Activated T-cell treated with anti-CD3 and anti-CD28 coated beads for 48 hours (primary cell): ENCODE measurements around the gene CAPSL.
"Not testable (repeated sequence)": the region's sequence is repeated elsewhere in the genome, so short reads cannot be mapped to it uniquely, and the experiment has no call there.

ENCODE experiments used
- DNase-seq: peaks from one replicate; pipeline ENCODE4 v3.0.0-alpha.2; 2020; ENCODE audit warnings: low read depth

CAPSL gene

DNA sequence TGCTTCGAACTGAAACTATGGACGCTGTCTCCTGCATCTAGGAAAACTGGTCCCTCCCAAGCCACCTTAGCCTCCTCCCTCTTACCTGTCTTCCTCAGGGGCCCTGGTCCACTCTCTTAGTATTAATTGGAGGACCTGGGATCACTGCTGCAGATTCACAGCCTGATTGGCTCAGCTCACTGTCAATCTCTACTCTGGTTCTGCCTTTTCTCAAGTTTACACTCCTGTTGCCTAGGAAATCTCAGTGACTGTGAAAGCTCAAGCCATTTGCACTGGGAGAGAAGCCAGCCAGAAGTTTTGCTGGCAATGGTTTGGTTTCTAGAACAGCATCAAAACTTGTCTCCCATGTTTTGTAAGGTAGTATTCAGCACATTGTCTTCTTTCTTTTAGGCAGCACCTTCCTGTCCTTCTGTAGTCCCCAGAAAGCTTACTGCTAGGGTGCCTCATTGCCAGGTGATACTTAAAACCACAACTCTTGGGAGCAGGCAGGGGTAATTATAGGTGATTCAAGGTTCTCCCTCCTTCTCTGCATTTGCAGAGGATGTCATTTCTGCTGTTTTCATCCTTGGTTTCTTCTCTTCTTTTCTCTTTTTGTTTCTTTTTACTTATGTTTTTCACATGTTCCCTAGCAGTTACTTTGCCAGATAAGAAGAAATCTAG is at the start of gene CAPSL:
CAPSL (minus strand) TSS at position 55 of the 660 bp plus-strand sequence. CDS start 17,502 bp downstream, outside the sequence.
- no peak for DNase-seq

DNA sequence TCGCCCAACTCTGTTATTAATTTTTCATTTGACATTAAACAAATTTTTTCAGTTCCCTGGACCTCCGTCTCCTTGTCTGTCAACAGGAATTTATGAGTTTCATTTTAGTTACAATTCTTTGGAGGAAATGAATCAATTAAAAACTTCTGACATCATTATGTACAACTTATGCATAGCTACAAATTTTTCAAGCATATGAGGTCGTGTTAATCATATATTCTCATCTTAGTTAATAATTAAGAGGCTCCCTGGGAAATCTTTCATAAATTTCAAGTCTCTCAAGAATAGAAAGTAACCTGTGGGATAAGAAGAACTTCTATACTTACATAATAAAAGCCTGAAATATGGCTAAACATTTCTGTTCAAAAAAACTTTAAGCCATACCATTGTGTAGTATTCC is 49.4 kb upstream of the CAPSL start:
- DNase-seq = no peak

DNA sequence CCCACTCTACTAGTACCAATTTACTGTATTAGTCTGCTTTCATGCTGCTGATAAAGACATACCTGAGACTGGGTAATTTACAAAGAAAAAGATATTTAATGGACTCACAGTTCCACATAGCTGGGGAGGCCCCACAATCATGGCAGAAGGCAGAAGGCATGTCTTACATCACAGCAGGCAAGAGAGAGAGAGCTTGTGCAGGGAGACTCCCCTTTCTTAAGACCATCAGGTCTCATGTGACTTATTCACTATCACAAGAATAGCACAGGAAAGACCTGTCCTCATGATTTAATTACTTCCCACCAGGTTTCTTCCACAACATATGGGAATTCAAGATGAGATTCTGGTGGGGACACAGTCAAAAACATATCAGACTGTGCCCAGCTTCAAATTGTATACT is 41.3 kb upstream of the CAPSL start:
- DNase-seq = no peak

DNA sequence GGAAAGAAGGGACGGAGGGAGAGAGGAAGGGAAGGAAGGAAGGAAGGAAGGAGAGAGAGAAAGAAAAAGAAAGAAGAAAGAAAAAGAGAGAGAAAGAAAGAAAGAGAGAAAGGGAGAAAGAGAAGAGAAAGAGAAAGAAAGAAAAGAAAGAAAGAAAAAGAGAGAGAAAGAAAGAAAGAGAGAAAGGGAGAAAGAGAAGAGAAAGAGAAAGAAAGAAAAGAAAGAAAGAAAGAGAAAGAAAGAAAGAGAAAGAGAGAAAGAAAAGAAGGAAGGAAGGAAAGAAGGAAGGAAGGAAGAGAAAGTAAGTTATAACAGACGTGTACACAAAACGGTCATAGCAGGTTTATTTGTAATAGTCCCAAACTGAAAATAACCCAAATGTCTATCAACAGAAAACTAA is 38.4 kb upstream of the CAPSL start:
- not testable (repeated sequence) for DNase-seq

DNA sequence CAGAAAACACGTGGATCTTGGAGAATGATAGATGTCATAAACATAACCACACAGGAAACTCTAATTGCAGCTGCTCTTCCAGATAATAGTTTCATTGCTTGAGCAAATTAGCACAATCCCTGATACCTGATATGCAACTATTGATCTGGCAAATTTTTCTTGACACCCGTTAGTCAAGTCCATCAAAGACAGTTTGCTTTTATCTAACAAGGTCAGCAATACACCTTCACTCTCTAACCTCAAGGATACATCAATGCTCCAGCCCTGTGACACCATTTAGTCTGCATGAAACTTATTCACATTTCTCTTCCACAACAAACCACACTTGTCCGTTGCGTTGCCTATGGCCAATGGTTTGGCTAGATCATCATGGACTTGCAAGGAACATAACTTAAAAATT is 36.1 kb upstream of the CAPSL start:
- DNase-seq = no peak

DNA sequence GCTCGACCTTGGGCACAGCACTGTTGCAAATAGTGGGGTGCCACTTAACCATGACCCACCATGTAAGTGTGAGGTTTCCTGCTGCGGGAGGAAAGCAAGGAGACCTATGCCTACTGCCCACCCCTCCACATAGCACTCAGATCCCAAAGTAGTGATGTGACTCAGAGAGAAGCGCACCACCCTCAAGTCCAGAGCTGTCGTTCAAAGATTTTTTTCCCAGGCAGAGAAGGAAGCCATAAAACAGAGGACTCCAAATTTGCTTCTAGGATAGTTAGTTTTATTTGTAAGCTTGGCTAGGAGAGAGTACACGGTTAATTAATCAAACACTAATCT is 33.4 kb upstream of the CAPSL start:
- no peak for DNase-seq

DNA sequence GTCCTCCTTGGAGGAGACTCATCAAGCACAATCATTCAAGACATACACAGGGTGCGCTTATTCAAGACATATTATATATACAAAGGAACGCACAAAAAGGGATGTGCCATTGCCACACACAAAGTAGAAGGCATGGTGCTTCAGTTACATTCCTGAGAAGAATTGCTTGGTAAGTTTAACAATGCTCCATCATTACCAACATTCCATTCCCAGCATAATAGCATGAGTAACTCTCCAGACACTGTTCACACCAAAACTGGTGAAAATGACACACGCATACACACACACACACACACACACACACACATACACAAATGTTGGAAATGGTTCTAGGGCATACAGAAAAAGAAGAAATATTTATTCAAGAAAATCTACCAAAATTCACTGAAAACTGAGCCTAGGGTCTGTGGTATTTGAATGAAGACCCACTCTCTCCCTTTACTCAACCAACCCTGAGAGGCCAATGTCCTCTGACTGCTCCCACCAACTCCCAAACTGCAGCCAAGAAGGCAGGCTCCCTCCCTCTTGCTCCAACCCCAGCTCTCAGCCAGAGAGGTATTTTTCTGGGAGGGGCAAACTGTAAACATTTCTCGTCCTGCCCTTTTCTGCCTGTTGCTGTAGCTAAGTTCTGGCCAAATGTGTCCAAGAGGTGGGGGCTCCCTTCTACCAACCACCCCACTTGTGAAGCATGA is 32.9 kb upstream of the CAPSL start:
- no peak for DNase-seq

DNA sequence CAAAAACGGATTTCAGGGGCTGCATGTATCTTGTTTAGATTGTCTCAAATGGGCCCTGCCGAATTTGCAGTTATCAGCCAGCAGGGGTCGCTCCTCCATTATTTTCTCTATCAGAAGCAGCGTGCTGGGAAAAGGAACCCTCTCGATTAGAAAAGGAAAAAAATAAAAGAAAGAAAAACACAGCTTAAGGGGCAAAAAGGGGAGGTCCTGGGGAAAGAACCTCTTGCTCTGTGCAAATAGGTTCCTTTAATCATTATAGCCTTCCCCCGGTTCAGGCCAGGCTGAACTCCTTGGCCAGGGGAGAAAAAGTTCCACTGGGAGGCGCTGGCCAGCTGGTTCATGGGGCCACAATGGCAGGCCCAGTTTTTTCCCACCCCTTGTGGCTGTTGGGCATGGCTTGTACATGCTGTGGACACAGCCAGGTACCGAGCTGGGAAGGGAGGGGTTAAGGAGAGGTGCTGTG is 25.0 kb upstream of the CAPSL start:
- no peak for DNase-seq

DNA sequence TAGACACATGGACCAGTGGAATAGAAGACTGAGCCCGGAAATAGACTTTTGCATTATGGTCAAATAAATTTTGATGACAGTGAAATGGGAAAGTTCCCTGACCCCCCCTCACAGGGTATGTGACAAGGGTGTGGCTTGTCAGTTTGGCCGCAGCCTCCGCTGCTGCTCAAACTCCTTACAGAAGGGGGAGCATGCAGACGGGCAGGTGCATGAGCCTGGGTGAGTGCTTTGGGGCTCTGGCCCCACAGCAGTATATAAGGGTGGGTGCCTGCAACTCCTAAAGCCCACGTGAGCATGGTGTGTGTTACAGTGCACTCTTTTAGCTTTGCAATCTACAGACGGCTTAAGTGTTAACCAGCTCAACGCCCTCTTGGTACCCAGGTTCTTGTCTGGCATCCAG is 21.9 kb upstream of the CAPSL start:
- DNase-seq = no peak

DNA sequence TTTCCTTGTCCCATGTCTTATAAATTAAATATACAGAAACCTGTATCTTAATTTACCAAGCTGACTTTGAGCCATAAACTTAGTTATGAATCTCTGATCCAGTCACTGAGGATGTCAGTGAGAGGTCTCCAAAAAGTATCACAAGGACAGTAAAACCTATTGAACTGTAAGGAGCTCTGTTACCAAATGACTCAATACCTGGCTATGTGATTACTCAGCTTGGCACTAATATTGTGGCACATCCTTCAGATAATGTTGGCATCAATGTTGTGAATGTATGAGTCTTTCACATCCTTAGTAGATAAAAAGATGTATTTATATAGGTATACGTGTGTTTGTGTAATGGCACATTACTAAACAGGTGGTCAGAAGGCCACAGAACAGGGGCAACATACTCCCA is 18.0 kb upstream of the CAPSL start:
- no peak for DNase-seq

DNA sequence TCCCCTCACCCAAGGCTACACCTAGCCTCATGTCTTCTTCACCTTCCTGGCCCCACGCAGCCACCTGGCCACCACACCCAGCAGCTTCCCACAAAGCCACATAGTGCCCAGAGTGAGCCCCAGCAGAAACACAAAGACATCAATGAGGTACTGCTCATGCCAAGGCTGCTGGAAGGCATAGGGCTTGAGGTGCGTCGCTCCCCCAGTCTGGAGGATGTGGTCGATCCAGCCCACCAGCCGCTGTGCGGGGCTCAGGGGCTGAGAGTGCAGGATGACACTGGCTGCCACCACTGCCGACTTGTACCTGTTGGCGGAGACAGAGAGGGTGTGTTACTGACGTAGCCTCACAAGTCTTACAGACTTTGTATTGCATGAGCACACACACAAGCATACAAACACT is 15.8 kb upstream of the CAPSL start:
- no peak for DNase-seq

DNA sequence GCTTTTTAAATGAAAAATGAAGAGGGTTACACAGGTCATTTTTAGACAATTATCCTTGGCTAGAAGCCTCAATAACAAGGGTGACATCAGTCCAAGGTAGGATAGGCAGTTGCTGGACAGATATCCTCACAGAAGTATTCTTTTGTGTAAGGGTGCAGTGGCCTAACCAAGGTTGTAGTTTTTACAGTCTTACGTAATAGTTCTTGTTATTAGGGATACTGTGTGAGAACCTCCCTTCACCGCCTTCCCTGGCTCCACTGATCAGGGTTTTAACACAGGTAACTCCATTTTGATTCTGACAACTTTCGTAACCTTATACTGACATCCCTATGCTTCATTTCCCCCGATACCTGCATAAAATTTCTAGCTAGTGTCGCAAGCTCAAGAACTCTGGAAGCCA is 8.7 kb upstream of the CAPSL start:
- DNase-seq = no peak

DNA sequence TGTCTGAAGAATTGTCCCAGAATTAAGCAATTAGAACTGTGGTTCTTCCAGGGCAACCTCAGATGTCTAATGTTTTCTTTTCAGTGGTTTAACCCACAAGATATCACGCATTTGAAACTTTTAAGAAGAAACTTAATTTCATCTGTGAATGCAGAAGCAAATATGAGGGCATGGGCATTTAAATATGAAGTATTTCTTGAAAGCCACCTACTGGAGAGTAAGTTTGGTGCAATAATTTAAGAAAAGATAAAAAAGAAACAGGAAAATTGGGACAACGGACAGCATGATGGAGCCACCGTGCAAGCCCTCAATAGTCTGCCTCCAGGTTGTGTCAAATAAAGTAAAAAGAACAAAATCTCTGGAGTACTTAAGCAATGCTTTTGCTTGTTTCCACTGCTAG is 1.2 kb upstream of the CAPSL start:
- DNase-seq = no peak

DNA sequence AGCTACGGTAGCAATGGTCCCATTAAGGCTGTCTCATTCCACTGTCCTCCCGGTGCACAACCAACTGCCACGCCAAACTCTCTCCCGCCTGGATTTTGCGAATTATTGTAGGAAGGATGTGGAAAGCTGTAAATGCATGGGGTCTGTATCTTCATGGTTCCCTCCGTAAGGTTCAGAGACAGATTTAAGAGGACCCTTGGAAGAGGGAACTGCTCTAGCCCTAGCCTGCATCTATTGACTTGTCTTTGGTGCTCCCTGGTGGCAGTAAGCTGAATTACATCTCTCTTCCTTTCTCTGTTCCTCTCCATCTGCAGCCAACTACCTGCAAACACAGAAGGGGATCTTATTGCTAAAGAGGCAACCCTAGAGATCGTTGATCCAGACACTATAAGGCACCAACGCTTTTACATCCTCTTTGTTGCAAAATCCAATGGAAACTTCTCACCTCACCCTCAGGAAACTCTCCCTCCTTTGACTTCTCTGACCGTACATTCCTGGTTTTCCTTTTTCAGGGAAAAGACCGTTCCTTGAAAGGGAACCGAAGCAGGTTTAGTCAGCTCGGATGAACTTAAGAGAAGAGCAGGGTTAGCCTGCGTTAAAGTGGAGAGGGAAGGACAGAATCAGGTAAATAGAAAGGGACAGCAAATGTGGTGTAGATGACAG is 11.9 kb downstream of the CAPSL start:
- DNase-seq = no peak

DNA sequence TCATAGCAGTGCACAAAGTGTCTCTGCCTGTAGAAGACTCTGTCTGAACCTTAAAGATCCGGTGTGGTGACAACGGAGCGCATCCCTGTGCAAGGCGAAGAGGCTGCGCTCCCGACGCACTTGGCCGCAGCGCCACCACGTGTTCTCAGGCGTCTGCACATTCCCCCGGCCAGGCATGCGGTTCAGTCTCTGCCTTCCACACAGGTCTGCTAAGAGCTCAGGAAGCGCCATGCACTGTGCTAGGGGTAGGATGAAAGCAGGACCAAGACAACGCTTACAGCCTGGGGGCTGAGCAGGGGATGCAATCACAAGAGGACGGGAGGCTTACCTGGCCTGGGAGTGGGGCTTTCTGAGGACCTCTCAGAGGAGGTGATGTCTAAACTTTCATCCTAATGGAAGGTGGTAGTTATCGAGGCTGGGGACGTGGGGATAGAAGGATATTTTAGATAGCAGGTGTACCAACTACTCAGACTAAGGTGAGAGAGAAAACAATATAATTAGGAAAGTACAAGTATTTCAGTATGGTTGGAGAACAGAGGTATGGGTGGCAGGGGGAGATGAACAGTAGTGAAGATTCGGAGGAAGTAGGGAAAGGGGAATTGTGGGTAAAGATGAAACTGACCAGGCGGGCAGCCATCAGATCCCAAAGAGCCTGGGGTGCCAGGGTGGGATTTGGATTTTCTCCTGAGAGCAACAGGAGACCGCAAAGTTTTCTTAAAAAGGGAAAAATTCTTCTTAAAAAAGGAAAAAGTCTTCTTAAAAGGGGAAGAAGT is 13.3 kb downstream of the CAPSL start:
- peak; percentile 83 for DNase-seq

DNA sequence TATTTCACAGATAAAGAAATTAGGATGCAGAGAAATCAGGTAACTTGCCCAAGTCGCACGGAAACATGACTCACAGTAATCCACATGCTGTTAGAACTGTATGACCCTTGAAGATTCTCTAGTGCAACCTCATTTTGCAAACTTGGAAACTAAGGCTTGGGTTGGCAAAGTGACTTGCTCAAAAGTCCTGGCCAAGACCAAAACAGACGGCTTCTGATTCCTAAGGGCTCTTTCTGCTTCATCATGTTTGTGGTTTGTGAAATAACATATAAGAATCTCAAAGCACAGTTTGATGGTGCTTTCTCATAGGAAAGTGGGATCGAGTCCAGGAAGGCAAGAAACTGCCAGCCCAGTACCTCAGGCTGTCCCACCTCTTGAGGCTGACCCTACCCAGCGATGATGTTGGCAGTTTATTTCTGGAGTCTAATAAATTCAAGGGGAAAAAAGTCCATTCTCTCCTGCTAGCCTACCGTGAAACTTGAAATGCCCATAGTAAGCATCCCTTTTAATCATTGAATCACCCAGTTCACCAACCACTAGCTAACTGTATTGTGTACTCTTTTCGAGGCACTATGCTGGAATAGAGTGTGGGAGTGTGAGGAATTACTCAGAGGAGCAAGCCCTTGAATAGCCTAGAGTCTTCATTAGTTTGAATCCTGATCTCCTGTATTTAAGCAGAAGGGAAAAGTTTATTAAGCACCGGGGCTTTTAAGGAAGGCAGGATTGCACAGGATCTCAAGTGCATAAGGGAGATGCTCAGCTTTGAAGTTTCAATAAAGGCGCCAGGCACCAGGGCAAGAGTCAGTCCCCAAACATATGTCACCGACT is 14.1 kb downstream of the CAPSL start:
- DNase-seq = no peak

DNA sequence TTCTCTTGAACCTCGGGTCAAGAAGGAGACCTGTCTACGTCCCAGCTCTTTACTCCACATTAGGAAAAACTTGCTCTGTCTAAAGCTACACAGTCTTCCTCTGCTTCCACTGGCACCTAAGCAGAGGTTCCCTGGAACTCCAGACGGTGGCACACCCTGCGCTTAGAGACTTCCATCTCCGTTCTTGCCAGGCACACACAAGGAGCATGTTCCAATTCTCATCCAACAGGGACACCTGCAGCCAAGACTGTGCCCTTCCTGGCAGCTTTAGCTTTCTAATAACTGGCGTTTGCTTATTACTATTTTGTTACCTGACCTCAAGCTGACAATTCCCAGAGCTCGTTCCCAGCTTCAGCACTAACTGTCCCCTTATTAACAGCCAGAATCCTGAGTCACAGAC is 16.0 kb downstream of the CAPSL start:
- DNase-seq = no peak

DNA sequence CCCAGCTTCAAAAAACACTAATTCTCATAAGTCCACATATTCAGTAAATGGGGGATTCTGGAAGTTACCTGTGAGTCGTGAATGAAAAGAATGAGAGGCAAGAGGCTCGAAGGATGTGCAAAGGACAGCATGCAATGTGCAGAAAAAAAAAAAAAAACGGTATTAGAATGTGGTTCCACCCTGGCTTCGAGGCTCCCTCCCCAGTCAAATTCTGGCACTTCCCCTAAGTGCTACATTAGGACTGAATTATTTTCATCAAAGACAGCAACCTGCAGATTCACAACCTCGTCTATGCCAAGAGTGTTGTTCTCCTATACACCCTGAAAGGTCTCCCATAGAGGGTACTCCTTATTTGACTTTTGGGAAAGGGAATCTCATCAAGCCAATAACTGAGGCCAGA is 16.5 kb downstream of the CAPSL start:
- no peak for DNase-seq

DNA sequence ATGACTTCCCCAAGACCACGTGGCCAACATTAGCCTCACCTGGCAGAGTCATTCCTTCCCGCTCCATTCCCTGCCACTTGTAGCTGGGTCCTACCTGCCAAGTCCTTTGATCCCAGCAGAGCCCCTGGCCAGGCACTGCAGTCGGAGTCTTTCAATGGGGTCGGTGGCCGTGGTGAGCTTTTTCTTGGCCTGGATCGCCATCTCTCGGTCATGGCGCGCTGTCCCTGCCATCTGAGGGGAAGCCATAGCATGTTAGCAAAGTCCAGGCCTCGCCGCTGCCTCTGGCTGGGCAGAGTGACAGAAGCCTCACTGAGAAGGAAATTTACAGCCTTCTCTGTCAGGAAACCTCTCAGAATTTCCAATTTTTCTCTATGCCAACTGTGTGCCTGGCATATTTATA is 17.5 kb downstream of the CAPSL start:
- no peak for DNase-seq

DNA sequence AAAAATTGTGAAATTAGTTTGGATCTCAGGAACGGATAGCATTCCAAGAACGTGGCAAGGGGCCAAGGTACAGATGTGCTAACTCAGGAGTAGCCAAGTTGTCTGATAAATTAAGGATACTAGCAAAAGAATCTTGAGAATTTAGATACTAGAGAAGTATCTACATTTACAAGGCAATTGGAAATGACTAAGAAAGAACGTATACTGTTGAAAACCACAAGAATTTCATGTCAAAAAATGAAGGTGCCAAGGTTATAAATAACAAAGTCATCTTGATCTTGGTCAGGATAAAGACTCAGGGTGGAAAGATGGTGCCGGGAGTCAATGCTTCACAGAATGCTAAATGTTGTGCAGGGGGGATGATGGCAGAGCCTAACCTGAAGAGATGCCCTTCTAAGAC is 19.2 kb downstream of the CAPSL start:
- DNase-seq = no peak

DNA sequence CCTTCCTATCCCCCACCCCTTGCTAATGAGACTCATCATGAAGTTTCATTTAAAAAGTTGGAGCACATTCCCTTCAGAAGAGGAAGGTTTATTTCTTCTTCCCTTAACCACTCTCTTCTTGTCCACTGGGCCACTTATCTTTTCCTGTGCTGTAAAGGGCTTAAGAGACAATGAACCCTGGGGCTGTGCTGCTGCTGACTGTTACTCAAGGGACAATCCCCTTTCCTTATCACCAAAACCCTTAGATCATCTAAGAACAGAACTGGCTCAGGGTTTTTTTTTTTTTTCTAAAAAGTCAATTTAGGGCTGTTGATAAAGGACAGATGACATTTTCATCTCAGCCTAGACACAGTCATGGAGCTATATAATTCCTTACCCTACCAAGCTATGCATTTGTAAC is 29.6 kb downstream of the CAPSL start:
- no peak for DNase-seq

DNA sequence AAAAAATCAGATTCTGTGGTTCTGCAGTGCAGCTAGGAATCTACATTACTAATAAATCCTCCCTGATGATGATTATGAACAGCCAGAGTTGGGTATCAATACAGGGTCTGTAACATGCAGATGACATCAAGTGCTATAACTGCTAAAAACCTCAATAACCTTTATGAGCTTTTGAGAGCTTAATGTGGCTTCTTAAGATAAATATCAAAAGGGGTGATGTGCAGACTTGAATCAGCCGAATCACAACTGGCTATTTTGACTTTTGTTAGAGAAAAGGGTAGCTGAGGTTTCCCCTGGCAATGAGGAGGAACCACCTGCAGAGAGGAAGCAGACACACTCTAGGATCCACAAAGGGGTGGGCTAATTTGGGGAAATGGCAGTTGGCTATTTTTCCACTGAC is 30.2 kb downstream of the CAPSL start:
- no peak for DNase-seq
